Activated CD8-positive, alpha-beta T cell treated with anti-CD3 and anti-CD28 coated beads for 36 hours (primary cell): ENCODE measurements around the gene ARTN. TPM values are rescaled to one million over a fixed set of nuclear protein-coding genes. Genes with fewer than 3 reads are reported as not detected.

ENCODE experiments used
- ATAC-seq: fragments of 200-7000 bp; cut with Tn5 transposase; one replicate; pipeline ENCODE4 v1.10.0; 2021; ENCODE audit warnings: mild to moderate bottlenecking, moderate library complexity
- CTCF ChIA-PET: fragments of 350-600 bp; sonication (Branson Sonifier 250); formaldehyde crosslinking; loops from one replicate; lab custom pipeline; 2021; ENCODE audit warnings: antibody characterized with exemption; lab: Charles Lee
- POLR2A ChIA-PET: fragments of 350-600 bp; sonication (Branson Sonifier 250); formaldehyde crosslinking; loops from one replicate; lab custom pipeline; 2021; ENCODE audit warnings: antibody characterized with exemption; lab: Charles Lee
- DNase-seq: peaks from one replicate; pipeline ENCODE4 v3.0.0-alpha.2; 2020
- H3K27ac Mint-ChIP-seq: one replicate; pipeline ENCODE4 v1.8.0; 2021; ENCODE audit warnings: mild to moderate bottlenecking, mixed read lengths
- H3K27me3 Mint-ChIP-seq: one replicate; pipeline ENCODE4 v1.8.0; 2021; ENCODE audit warnings: mixed read lengths
- H3K36me3 Mint-ChIP-seq: one replicate; pipeline ENCODE4 v1.8.0; 2021; ENCODE audit warnings: low read depth, mixed read lengths
- H3K4me1 Mint-ChIP-seq: one replicate; pipeline ENCODE4 v1.8.0; 2021; ENCODE audit warnings: low read depth, mixed read lengths
- H3K4me3 Mint-ChIP-seq: one replicate; pipeline ENCODE4 v1.8.0; 2021; ENCODE audit warnings: mild to moderate bottlenecking, moderate library complexity, mixed read lengths
- H3K9me3 Mint-ChIP-seq: one replicate; pipeline ENCODE4 v1.8.0; 2021; ENCODE audit warnings: mixed read lengths
- CTCF ChIP-seq: fragments of 200-600 bp; IDR thresholded peaks from one replicate; pipeline ENCODE4 v1.8.0; 2022; ENCODE audit warnings: antibody characterized with exemption, mild to moderate bottlenecking
- intact Hi-C: fragments of 100-400 bp; cut with micrococcal nuclease; formaldehyde crosslinking; loops from one replicate; pipeline ENCODE4 v1.10.0; 2022
- total RNA-seq, 2 experiments: library from RNA; stranded (reverse); gene quantifications; one replicate each; pipeline ENCODE4 v1.2.3, GENCODE V29; 2021

Gene ARTN
- total RNA-seq, 2 experiments from 2014 or later = 0.36 to 0.68 TPM

- TF ChIP-seq CTCF = no peak
- intact Hi-C loops = no loop called here
- ChIA-PET CTCF (interaction anchor here (1.0 to 8.8 kb wide), 6 partner anchors 12 to 185 kb away, joined by 3 to 185 read pairs (median 4); partner anchors contain the start of gene ARTN), POLR2A (interaction anchor here (1.1 to 1.3 kb wide), 6 partner anchors 13 to 32 kb away, joined by 3 to 9 read pairs (median 4); partner anchors contain the start of genes ATP6V0B and DPH2)
- no peaks in the 10 kb centered on the region for H3K36me3 Mint-ChIP-seq
- H3K9me3 Mint-ChIP-seq = no peaks in the 10 kb centered on the region
- ATAC-seq (no peak), DNase-seq (no peak)
- peaks cover 36% of the 10 kb centered on the region for H3K4me1 Mint-ChIP-seq
- no peaks in the 10 kb centered on the region for H3K27me3 Mint-ChIP-seq
- peak overlapping the region; percentile 94 for H3K4me3 Mint-ChIP-seq
- H3K27ac Mint-ChIP-seq = no peak overlapping the region
Observed at GRCh38 chr1:43947874-43948437, 14.4 kb downstream of the ARTN start.

- DNase-seq (no peak), ATAC-seq (no peak)
- no peak for TF ChIP-seq CTCF
- no peak overlapping the region for H3K4me3 Mint-ChIP-seq
- H3K27ac Mint-ChIP-seq = no peak overlapping the region
- no peaks in the 10 kb centered on the region for H3K27me3 Mint-ChIP-seq
- H3K36me3 Mint-ChIP-seq = no peaks in the 10 kb centered on the region
- peaks cover 33% of the 10 kb centered on the region for H3K4me1 Mint-ChIP-seq
- no peaks in the 10 kb centered on the region for H3K9me3 Mint-ChIP-seq
- intact Hi-C loops = no loop called here
- ChIA-PET POLR2A (interaction anchor here (0.9 to 1.8 kb wide), 3 partner anchors 13 to 243 kb away, joined by 3 to 6 read pairs (median 4); partner anchors contain the start of gene ATP6V0B), CTCF (interaction anchor here (0.9 to 8.8 kb wide), 4 partner anchors 15 to 186 kb away, joined by 3 to 185 read pairs (median 4); partner anchors contain the start of gene ARTN)
Observed at GRCh38 chr1:43949678-43950077, 16.1 kb downstream of the ARTN start.

- POLR2A ChIA-PET = interaction anchor here (1.0 to 1.8 kb wide), 4 partner anchors 19 to 244 kb away, joined by 3 to 6 read pairs (median 4); partner anchors contain the start of genes ATP6V0B and DPH2
- DNase-seq (no peak), ATAC-seq (no peak)
- Mint-ChIP-seq H3K4me1 (peaks cover 24% of the 10 kb centered on the region), H3K36me3 (no peaks in the 10 kb centered on the region), H3K27ac (no peak overlapping the region), H3K27me3 (no peaks in the 10 kb centered on the region), H3K4me3 (no peak overlapping the region), H3K9me3 (no peaks in the 10 kb centered on the region)
- CTCF ChIA-PET = interaction anchor here (0.7 to 8.8 kb wide), 4 partner anchors 16 to 188 kb away, joined by 3 to 185 read pairs (median 5); partner anchors contain the start of genes ARTN and SLC6A9
- intact Hi-C loops = no loop called here
- TF ChIP-seq CTCF = no peak
Observed at GRCh38 chr1:43951021-43951985, 17.7 kb downstream of the ARTN start.

GRCh38 chr1:43952731-43953346 lies 19.2 kb downstream of the ARTN start:
- intact Hi-C loops = no loop called here
- no peaks in the 10 kb centered on the region for H3K36me3 Mint-ChIP-seq
- no peaks in the 10 kb centered on the region for H3K27me3 Mint-ChIP-seq
- POLR2A ChIA-PET = interaction anchor here (0.9 kb wide), 1 partner anchor 21 kb away, joined by 3 read pairs; no protein-coding TSS in a partner anchor
- CTCF ChIA-PET = interaction anchor here (2.0 kb wide), 1 partner anchor 19 kb away, joined by 14 read pairs; the partner anchor contains the start of gene ARTN
- ATAC-seq = no peak
- no peaks in the 10 kb centered on the region for H3K9me3 Mint-ChIP-seq
- no peak for DNase-seq
- TF ChIP-seq CTCF = no peak
- H3K4me3 Mint-ChIP-seq = no peak overlapping the region
- peaks cover 22% of the 10 kb centered on the region for H3K4me1 Mint-ChIP-seq
- H3K27ac Mint-ChIP-seq = no peak overlapping the region
